Right forelimb (tissue), 1 donor: ENCODE measurements around the gene EML6.
"Not testable (repeated sequence)": the region's sequence is repeated elsewhere in the genome, so short reads cannot be mapped to it uniquely, and the experiment has no call there.

Experiments
- DNase-seq: peaks from one replicate; pipeline ENCODE4 v3.0.0-alpha.2; 2018

EML6 gene

GRCh38 chr2:54858021-54858681 is 134.7 kb downstream of the EML6 start:
- DNase-seq: no peak

DNA sequence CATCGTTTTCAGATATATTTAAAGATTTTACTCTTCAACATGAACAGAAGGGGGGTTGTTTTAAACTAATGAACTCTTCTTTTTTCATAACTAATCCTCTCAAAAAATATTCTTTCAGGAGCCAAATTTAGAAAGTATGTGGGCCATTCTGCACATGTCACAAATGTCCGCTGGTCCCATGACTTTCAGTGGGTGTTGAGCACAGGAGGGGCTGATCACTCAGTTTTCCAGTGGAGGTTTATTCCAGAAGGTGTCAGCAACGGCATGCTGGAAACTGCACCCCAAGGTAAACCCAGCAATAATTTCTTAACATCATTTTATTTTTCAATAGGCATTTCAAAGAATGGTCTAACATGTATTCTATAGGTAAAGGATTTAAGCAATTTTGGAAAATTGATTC is 136.0 kb downstream of the EML6 start:
- no peak for DNase-seq

GRCh38 chr2:54859997-54860701 is 136.7 kb downstream of the EML6 start:
- DNase-seq: no peak

GRCh38 chr2:54862229-54862628 is 138.8 kb downstream of the EML6 start:
- no peak for DNase-seq

DNA sequence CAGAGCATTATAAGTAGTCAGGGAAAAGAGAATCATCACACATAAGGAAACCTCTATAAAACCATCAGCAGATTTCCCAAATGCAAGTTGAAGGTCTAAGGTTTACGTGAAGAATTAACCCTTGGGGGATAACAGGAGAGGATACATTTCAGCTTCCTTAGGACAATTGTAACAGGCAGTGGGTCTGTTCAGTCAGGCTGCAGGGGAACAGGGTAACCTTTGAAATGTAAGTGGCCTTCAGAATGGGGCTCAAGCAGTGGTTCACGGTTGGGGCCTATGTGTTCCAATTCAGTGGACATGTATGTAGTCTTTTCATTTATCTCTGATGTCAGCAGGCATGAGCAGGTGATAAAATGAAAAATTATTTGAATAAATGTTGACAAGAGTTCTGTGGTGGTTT is 139.3 kb downstream of the EML6 start:
- no peak for DNase-seq

DNA sequence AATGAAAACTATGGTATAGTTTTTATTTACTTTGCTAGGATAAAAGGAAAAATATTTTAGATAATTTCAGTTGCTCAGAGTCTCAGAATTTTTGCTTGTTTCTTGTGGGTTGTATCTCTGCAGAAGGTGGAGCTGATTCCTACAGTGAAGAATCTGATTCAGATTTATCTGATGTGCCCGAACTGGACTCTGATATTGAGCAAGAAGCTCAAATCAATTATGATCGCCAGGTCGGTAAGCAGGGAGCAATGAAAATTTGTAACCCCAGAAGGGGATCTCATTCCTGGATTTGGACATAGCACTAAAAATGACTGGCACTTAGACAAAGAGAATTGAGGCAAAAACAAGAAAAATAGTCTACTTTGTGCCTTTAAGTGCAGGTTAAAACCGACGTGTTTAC is 140.2 kb downstream of the EML6 start:
- DNase-seq: no peak

- DNase-seq: no peak
These were observed 140.6 kb downstream of the EML6 start for GRCh38 chr2:54864096-54864495.

GRCh38 chr2:54864727-54865126 is 141.3 kb downstream of the EML6 start:
- no peak for DNase-seq

GRCh38 chr2:54866179-54866578 is 142.7 kb downstream of the EML6 start:
- no peak for DNase-seq

GRCh38 chr2:54866868-54867267 is 143.4 kb downstream of the EML6 start:
- no peak for DNase-seq

DNA sequence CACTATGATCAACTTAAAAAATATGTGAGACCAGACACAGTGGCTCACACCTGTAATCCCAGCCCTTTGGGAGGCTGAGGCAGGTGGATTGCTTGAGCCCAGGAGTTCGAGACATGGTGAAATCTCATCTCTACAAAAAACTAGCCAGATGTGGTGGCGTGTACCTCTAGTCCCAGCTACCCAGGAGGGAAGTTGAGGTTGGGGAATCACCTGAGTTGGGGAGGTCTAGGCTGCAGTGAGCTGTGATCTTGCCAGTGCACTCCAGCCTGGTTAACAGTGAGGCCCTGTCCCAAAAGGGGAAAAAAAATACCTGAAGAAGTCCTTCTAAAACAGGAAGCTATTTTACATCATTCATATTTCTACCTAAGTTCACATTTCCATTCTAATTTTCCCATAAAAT is 144.0 kb downstream of the EML6 start:
- DNase-seq: no peak

- DNase-seq: no peak
These were observed 148.1 kb downstream of the EML6 start for GRCh38 chr2:54871457-54872107.

DNA sequence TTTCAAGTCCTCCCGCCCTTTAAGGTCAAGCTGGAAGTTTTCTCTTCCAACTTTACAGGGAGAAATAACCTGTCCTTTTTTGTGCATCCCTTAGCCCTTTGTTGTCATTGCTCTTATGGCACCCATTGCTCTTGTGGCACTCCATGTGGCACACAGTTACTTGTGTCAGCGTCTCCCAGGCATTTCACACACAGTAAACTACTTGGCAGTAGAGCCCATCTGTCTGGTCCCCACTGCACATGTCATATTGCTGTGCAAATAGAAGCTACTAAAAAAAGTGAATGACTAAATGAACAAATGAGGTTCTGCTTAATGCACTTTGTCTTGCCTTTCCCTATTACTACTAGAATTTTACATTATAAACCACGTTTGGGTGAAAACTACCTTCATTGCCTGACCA is 149.3 kb downstream of the EML6 start:
- no peak for DNase-seq

DNA sequence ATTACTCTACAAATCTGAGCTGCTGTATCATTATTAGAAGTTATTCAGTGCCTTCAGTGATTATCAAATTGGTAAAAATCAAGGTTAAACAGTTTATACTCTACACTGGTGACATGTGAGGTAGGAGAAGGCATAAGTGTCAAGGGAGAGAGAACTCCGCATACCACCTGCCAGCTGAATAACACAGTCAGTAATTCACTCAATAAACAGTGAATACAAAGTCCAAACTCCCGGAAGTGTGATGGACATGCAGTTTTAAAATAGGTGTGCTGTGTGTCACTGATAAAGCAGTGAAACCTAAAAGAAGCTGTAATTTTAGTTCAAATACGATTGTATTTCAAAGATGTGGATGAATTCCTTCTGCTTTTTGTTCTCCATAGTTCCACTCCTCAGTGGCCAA is 149.8 kb downstream of the EML6 start:
- DNase-seq: not testable (repeated sequence)

GRCh38 chr2:54876764-54877163 is 153.3 kb downstream of the EML6 start:
- no peak for DNase-seq

DNA sequence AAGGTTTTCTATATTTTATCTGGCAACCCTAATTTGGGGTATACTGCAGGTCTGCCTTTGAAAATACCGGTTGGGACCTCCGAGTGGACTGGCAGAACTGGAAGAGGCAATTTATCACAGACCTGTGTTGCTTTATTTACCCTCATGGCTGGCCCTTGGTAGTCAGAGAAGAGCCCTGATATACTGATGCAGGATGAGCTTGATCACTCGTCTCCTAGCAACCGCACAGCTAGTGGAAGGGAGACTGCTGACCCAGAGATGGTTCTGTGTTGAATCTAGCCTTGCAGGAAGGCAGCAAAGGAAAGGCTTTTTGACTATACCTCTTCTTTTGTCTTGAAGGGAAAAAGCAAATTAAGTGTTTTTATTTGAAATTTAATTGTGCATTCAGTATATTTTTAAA is 154.7 kb downstream of the EML6 start:
- DNase-seq: no peak

- DNase-seq: no peak
These were observed 155.6 kb downstream of the EML6 start for GRCh38 chr2:54879032-54879431.

DNA sequence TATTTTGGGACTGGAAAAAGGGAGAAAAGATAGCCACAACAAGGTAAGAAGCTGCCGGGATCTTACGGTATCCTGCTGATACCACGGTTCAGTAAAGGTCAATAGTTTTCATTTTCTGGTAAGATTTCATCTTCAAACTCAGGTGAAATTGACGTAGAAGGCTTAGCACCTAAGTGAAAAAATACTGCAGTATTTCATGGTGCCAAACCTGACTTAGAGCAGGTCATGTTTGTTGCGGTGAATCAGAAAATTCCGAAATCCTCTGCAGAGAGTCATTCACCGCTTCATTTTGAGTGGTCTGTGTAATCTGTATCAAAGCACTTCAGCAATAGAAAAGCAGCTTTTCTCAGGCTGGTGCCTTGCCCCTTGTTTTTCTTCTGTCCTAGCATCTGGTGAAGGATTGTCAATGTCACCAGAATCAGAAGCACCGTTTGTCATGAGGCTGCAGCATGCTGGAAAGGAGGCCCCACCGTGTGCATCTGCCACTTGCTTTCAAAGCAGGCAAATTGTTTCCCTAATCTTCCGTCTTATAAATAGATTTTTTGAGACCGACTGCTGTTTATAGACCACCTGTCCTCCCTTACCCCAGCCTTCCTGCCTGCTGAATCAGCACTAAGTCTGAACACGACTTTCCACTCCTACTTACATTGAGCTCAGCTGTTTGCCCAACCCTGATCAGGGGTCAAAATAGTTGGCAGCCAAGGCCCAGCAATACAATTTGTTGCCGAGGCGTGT is 156.3 kb downstream of the EML6 start:
- no peak for DNase-seq

DNA sequence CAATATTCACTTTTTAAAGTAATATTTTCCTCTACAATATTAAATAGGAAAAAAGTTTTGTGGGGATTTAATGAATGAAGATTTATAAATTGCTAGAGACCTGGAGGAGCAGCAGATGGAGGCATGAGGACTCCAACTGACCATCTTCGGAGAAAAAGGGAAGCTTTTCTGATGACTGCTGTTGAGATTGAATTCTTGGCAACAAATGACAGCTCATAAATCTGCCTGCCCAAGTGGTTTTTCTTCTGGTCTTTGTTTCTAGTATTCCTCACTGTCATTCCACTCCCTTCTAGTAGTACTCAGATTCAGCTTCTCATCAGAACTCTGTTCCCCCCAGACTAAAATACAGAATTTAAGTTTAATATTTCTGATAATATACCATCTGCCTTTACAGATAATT is 157.0 kb downstream of the EML6 start:
- no peak for DNase-seq

DNA sequence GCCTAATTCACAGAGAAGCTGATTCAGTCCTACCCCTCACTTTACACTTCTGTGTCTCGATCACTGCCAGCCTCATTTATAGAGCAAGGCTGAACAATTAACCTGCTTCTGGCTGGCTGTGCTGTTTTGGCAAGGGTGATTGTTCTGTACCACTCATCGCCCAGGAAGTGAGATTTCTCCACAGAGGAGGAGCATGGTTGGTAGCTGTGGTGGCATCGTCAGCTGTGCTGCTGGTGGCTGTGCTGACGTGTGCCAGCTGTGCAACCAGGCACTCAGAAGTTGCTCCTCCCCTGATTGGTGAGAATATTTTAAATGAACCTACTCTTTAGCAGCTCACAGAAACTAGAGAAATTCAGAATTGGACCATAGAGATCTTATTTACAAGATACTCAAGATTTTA is 158.3 kb downstream of the EML6 start:
- DNase-seq: no peak

- DNase-seq: no peak
These were observed 162.4 kb downstream of the EML6 start for GRCh38 chr2:54885891-54886290.

DNA sequence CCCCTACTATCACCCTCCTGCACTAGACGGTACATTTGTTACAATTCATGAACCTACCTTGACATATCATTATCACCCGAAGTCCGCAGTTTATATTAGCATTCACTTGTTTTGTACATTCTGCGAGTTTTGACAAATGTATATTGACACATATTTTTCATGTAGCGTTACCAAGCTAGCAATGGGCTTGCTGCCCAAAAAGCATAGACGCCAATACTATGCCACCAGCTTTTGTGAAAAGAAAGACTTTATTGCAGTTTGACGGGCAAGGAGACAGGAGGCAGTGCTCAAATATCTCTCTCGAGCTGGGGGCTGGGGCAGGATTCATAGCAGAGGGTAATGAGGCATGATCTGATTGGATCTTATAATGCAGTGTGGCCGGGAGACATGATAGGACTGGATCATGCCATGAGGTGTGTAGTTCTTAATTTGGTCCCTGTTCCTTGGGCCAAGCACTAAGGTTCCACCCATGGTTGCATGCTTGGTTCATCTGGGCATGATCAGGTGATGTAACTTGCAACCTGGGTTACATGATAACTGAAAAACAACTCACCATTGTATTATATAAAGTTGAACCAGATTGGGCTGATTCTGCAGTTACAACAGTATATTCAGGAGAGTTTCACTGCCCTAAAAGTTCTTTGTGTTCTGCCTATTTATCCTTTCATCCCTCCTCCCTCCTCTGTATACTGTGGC is 164.5 kb downstream of the EML6 start:
- no peak for DNase-seq

GRCh38 chr2:54889053-54889452 is 165.6 kb downstream of the EML6 start:
- no peak for DNase-seq
